Neural crest cell (in vitro differentiated cells): ENCODE results near the gene CYP26C1. TPM values are rescaled to one million over a fixed set of nuclear protein-coding genes. Genes with fewer than 3 reads are reported as not detected.

Experiments
- DNase-seq: peaks from one replicate; pipeline ENCODE4 v3.0.0; 2021; ENCODE audit warnings: low read depth, mixed read lengths, low spot score
- H3K27ac Mint-ChIP-seq: one replicate; pipeline ENCODE4 v1.8.0; 2021; ENCODE audit warnings: mild to moderate bottlenecking, mixed read lengths; ENCODE audit not compliant: unreplicated experiment
- H3K27me3 Mint-ChIP-seq: 2 replicates; pipeline ENCODE4 v1.8.0; 2021; ENCODE audit warnings: low read depth, mild to moderate bottlenecking, mixed read lengths
- H3K36me3 Mint-ChIP-seq: 2 replicates; pipeline ENCODE4 v1.8.0; 2021; ENCODE audit warnings: low read depth, mild to moderate bottlenecking, mixed read lengths
- H3K4me1 Mint-ChIP-seq: 2 replicates; pipeline ENCODE4 v1.8.0; 2021; ENCODE audit warnings: mixed read lengths
- H3K4me3 Mint-ChIP-seq: one replicate; pipeline ENCODE4 v1.8.0; 2021; ENCODE audit warnings: mild to moderate bottlenecking, mixed read lengths
- H3K9me3 Mint-ChIP-seq: 2 replicates; pipeline ENCODE4 v1.8.0; 2021; ENCODE audit warnings: mixed read lengths
- CTCF ChIP-seq: fragments of 200-600 bp; sonication (generic); conservative IDR thresholded peaks from 2 replicates; pipeline ENCODE4 v1.5.0; 2021; ENCODE audit warnings: antibody characterized with exemption, mild to moderate bottlenecking
- total RNA-seq: library from RNA; stranded (reverse); gene quantifications from 2 replicates; pipeline ENCODE4 v1.2.1, GENCODE V29; 2021

Gene CYP26C1
- total RNA-seq, 1 donor from 2014 or later, result 0.37 TPM

GRCh38 chr10:93061594-93062513 is 1.3 kb downstream of the CYP26C1 start:
- no peak for TF ChIP-seq CTCF
- H3K27me3 Mint-ChIP-seq, result peaks cover 73% of the 10 kb centered on the region
- DNase-seq, result no peak
- no peak overlapping the region for H3K27ac Mint-ChIP-seq
- H3K9me3 Mint-ChIP-seq, result no peaks in the 10 kb centered on the region
- no peak overlapping the region for H3K4me3 Mint-ChIP-seq
- H3K36me3 Mint-ChIP-seq, result peaks cover 21% of the 10 kb centered on the region
- peaks cover 5% of the 10 kb centered on the region for H3K4me1 Mint-ChIP-seq

- Mint-ChIP-seq H3K4me3 (no peak overlapping the region), H3K9me3 (no peaks in the 10 kb centered on the region), H3K4me1 (peaks cover 9% of the 10 kb centered on the region), H3K27ac (no peak overlapping the region), H3K27me3 (peaks cover 78% of the 10 kb centered on the region), H3K36me3 (peaks cover 19% of the 10 kb centered on the region)
- peak; percentile 67 for TF ChIP-seq CTCF
- no peak for DNase-seq
These were observed 2.0 kb downstream of the CYP26C1 start for GRCh38 chr10:93062514-93063143.

- peaks cover 86% of the 10 kb centered on the region for H3K27me3 Mint-ChIP-seq
These were observed 2.8 kb downstream of the CYP26C1 start for GRCh38 chr10:93063144-93063976.

GRCh38 chr10:93063977-93064660 is 3.5 kb downstream of the CYP26C1 start:
- Mint-ChIP-seq H3K9me3 (no peaks in the 10 kb centered on the region), H3K36me3 (peaks cover 12% of the 10 kb centered on the region), H3K27me3 (peaks cover 90% of the 10 kb centered on the region), H3K4me1 (peaks cover 17% of the 10 kb centered on the region), H3K27ac (no peak overlapping the region), H3K4me3 (peak overlapping the region; percentile 58)
- TF ChIP-seq CTCF, result no peak
- DNase-seq, result no peak

More at GRCh38 chr10:93063144-93063976, 2.8 kb downstream of the CYP26C1 start:
- H3K4me1 Mint-ChIP-seq, result peaks cover 12% of the 10 kb centered on the region
- no peak overlapping the region for H3K27ac Mint-ChIP-seq
- peaks cover 15% of the 10 kb centered on the region for H3K36me3 Mint-ChIP-seq
- peak overlapping the region; percentile 58 for H3K4me3 Mint-ChIP-seq
- H3K9me3 Mint-ChIP-seq, result no peaks in the 10 kb centered on the region
- DNase-seq, result no peak
- no peak for TF ChIP-seq CTCF
